ENCODE results near the gene LRMDA. TPM values are rescaled to one million over a fixed set of nuclear protein-coding genes. Genes with fewer than 3 reads are reported as not detected.

The LRMDA gene
- total and polyA plus RNA-seq, 2 of the 13 experiments (the other 11 are each of a cell fraction or from before 2014, with no cell fraction given): 13.4 to 22.0 TPM

DNA sequence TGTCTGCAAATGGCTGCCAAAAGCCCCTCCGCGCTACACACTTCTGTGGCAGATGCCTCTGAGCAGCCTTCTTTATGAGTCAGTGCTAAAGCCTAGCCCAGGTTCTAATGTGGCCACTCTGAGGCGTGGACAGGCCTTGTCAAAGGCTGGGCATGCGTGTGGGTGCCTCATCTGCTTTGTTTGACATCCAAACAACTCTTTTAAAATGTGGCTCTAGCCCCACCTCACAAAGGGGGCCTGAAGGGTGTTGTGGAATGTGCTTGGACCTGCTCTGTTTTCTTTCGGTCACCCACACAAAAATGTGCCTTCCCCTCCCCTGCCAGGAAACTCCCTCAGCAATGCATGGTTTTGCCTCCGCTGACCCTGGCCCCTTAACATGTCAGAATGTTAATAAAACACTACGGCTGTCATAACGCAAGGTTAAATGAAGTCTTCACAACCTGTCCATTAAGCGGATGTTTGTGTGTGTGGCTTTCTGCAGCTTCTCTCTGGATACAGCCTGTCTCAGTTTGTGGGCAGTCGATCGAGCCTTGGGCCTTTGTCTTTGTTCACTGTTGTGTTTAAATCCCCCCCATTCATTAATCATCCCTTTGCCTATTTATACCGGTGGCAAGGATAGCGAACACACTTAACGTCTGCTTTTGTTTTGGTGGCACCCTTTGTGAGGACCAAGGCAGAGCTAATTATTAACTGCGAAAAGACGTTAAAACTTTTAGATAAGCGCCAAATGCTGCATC lies 718.9 kb downstream of the LRMDA start (continued):
- TF ChIP-seq, protein P1, sequence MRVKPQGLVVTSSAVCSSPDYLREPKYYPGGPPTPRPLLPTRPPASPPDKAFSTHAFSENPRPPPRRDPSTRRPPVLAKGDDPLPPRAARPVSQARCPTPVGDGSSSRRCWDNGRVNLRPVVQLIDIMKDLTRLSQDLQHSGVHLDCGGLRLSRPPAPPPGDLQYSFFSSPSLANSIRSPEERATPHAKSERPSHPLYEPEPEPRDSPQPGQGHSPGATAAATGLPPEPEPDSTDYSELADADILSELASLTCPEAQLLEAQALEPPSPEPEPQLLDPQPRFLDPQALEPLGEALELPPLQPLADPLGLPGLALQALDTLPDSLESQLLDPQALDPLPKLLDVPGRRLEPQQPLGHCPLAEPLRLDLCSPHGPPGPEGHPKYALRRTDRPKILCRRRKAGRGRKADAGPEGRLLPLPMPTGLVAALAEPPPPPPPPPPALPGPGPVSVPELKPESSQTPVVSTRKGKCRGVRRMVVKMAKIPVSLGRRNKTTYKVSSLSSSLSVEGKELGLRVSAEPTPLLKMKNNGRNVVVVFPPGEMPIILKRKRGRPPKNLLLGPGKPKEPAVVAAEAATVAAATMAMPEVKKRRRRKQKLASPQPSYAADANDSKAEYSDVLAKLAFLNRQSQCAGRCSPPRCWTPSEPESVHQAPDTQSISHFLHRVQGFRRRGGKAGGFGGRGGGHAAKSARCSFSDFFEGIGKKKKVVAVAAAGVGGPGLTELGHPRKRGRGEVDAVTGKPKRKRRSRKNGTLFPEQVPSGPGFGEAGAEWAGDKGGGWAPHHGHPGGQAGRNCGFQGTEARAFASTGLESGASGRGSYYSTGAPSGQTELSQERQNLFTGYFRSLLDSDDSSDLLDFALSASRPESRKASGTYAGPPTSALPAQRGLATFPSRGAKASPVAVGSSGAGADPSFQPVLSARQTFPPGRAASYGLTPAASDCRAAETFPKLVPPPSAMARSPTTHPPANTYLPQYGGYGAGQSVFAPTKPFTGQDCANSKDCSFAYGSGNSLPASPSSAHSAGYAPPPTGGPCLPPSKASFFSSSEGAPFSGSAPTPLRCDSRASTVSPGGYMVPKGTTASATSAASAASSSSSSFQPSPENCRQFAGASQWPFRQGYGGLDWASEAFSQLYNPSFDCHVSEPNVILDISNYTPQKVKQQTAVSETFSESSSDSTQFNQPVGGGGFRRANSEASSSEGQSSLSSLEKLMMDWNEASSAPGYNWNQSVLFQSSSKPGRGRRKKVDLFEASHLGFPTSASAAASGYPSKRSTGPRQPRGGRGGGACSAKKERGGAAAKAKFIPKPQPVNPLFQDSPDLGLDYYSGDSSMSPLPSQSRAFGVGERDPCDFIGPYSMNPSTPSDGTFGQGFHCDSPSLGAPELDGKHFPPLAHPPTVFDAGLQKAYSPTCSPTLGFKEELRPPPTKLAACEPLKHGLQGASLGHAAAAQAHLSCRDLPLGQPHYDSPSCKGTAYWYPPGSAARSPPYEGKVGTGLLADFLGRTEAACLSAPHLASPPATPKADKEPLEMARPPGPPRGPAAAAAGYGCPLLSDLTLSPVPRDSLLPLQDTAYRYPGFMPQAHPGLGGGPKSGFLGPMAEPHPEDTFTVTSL (CRISPR knock-in tag; IDR thresholded peaks at IDR 0.05; ENCODE audit: borderline replicate concordance): 0 out of 2 replicates have a peak, but pooled peaks have one; percentile 31
- peak; percentile 94 for TF ChIP-seq NCOA2 (CRISPR knock-in tag; IDR thresholded peaks at IDR 0.05)
- TF ChIP-seq, protein P2, sequence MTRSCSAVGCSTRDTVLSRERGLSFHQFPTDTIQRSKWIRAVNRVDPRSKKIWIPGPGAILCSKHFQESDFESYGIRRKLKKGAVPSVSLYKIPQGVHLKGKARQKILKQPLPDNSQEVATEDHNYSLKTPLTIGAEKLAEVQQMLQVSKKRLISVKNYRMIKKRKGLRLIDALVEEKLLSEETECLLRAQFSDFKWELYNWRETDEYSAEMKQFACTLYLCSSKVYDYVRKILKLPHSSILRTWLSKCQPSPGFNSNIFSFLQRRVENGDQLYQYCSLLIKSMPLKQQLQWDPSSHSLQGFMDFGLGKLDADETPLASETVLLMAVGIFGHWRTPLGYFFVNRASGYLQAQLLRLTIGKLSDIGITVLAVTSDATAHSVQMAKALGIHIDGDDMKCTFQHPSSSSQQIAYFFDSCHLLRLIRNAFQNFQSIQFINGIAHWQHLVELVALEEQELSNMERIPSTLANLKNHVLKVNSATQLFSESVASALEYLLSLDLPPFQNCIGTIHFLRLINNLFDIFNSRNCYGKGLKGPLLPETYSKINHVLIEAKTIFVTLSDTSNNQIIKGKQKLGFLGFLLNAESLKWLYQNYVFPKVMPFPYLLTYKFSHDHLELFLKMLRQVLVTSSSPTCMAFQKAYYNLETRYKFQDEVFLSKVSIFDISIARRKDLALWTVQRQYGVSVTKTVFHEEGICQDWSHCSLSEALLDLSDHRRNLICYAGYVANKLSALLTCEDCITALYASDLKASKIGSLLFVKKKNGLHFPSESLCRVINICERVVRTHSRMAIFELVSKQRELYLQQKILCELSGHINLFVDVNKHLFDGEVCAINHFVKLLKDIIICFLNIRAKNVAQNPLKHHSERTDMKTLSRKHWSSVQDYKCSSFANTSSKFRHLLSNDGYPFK (CRISPR knock-in tag; IDR thresholded peaks at IDR 0.05; ENCODE audit: borderline replicate concordance): peak; percentile 23; the same call in 1 of the 2 replicates
- TF ChIP-seq TEAD3 (CRISPR knock-in tag; optimal IDR thresholded peaks at IDR 0.05; ENCODE audit: borderline replicate concordance): peak; percentile 99
- TF ChIP-seq, protein P3, sequence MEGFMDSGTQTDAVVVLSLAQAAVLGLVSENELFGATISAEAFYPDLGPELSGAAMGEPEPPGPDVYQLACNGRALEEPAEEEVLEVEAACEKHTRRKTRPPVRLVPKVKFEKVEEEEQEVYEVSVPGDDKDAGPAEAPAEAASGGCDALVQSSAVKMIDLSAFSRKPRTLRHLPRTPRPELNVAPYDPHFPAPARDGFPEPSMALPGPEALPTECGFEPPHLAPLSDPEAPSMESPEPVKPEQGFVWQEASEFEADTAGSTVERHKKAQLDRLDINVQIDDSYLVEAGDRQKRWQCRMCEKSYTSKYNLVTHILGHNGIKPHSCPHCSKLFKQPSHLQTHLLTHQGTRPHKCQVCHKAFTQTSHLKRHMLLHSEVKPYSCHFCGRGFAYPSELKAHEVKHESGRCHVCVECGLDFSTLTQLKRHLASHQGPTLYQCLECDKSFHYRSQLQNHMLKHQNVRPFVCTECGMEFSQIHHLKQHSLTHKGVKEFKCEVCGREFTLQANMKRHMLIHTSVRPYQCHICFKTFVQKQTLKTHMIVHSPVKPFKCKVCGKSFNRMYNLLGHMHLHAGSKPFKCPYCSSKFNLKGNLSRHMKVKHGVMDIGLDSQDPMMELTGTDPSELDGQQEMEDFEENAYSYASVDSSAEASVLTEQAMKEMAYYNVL (CRISPR knock-in tag; IDR thresholded peaks at IDR 0.05; ENCODE audit: borderline replicate concordance): peak; percentile 74; the same call in 1 of the 2 replicates
- TF ChIP-seq MEF2D (CRISPR knock-in tag; IDR thresholded peaks at IDR 0.05): peak; percentile 62; the same call in 1 of the 2 replicates
- TF ChIP-seq RAD51 (IDR thresholded peaks at IDR 0.05; ENCODE audit: borderline replicate concordance): no peak
- TF ChIP-seq, protein P4, sequence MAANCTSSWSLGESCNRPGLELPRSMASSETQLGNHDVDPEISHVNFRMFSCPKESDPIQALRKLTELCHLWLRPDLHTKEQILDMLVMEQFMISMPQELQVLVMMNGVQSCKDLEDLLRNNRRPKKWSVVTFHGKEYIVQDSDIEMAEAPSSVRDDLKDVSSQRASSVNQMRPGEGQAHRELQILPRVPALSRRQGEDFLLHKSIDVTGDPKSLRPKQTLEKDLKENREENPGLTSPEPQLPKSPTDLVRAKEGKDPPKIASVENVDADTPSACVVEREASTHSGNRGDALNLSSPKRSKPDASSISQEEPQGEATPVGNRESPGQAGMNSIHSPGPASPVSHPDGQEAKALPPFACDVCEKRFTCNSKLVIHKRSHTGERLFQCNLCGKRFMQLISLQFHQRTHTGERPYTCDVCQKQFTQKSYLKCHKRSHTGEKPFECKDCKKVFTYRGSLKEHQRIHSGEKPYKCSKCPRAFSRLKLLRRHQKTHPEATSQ (CRISPR knock-in tag; IDR thresholded peaks at IDR 0.05; ENCODE audit: borderline replicate concordance): peak; percentile 68; the same call in 1 of the 2 replicates
- TF ChIP-seq, protein P5, sequence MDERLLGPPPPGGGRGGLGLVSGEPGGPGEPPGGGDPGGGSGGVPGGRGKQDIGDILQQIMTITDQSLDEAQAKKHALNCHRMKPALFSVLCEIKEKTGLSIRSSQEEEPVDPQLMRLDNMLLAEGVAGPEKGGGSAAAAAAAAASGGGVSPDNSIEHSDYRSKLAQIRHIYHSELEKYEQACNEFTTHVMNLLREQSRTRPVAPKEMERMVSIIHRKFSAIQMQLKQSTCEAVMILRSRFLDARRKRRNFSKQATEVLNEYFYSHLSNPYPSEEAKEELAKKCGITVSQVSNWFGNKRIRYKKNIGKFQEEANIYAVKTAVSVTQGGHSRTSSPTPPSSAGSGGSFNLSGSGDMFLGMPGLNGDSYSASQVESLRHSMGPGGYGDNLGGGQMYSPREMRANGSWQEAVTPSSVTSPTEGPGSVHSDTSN (CRISPR knock-in tag; IDR thresholded peaks at IDR 0.05): peak; percentile 18; the same call in 1 of the 2 replicates
- TF ChIP-seq SRSF9 (IDR thresholded peaks at IDR 0.05; ENCODE audit: borderline replicate concordance, insufficient read depth, low read depth, low read length, poor library complexity, severe bottlenecking): no peak
- TF ChIP-seq RXRA (CRISPR knock-in tag; IDR thresholded peaks at IDR 0.05): peak; percentile 89
- TF ChIP-seq SALL2 (CRISPR knock-in tag; IDR thresholded peaks at IDR 0.05): no peak

Measured in HepG2 (cell line).